SK-N-SH (cell line): ENCODE data around the gene STX11. TPM values are rescaled to one million over a fixed set of nuclear protein-coding genes. Genes with fewer than 3 reads are reported as not detected.

ENCODE experiments used
- CTCF ChIA-PET: fragments of 300-600, 350-600 bp; formaldehyde crosslinking; extraction: SDS; loops from one replicate; lab custom pipeline; 2021; lab: Yijun Ruan, JAX
- POLR2A ChIA-PET: fragments of 350-600 bp; sonication (Branson Sonifier 250); formaldehyde crosslinking; extraction: SDS; loops from one replicate; lab custom pipeline; 2020; ENCODE audit warnings: antibody characterized with exemption, inconsistent platforms; lab: Yijun Ruan, JAX
- DNase-seq: peaks from one replicate; pipeline ENCODE4 v3.0.0; 2012
- H2AFZ ChIP-seq: fragments of 200-600 bp; sonication (generic); 2 replicates; pipeline ENCODE4 v1.8.1; 2016; ENCODE audit warnings: antibody characterized with exemption, mild to moderate bottlenecking, low read depth
- H3F3A ChIP-seq: fragments of 200-600 bp; sonication (generic); replicated peaks from 2 replicates; pipeline ENCODE3; 2016; ENCODE audit warnings: antibody characterized with exemption, mild to moderate bottlenecking; ENCODE audit not compliant: insufficient read depth
- H3K27ac ChIP-seq, 2 experiments: fragments of 200-500 bp in 1 of 2; fragments of 200-600 bp in 1 of 2; sonication (Bioruptor generic) in 1 of 2; sonication (generic), shearing (Covaris generic) in 1 of 2; 2 replicates each; pipeline versions ENCODE4 v1.5.1 to v1.6.1; 2014 to 2016; ENCODE audit warnings: low read depth in 2 of 2, inconsistent platforms in 1 of 2, low read length in 1 of 2, mild to moderate bottlenecking in 1 of 2, mixed read lengths in 1 of 2
- H3K27me3 ChIP-seq: fragments of 200-600 bp; sonication (generic), shearing (Covaris generic); 2 replicates; pipeline ENCODE4 v1.6.1; 2016; ENCODE audit warnings: mixed run types; ENCODE audit not compliant: insufficient read depth
- H3K36me3 ChIP-seq, 2 experiments: fragments of 200-500 bp in 1 of 2; fragments of 200-600 bp in 1 of 2; sonication (Bioruptor generic) in 1 of 2; sonication (generic) in 1 of 2; replicated peaks in 1 of 2; 2 replicates each; pipeline versions ENCODE3 to v1.5.1; 2014 to 2016; ENCODE audit warnings: low read length in 1 of 2, mild to moderate bottlenecking in 1 of 2; ENCODE audit not compliant: insufficient read depth in 2 of 2, control insufficient read depth in 1 of 2
- H3K4me1 ChIP-seq, 2 experiments: fragments of 200-500 bp in 1 of 2; fragments of 200-600 bp in 1 of 2; sonication (Bioruptor generic) in 1 of 2; sonication (generic), shearing (Covaris generic) in 1 of 2; 2 replicates each; pipeline versions ENCODE4 v1.5.1 to v1.6.1; 2014 to 2016; ENCODE audit warnings: low read depth in 1 of 2, low read length in 1 of 2, mixed run types in 1 of 2; ENCODE audit not compliant: insufficient read depth in 2 of 2, control insufficient read depth in 1 of 2
- H3K4me2 ChIP-seq: fragments of 200-600 bp; sonication (generic), shearing (Covaris generic); 2 replicates; pipeline ENCODE4 v1.6.1; 2017; ENCODE audit warnings: mixed run types
- H3K4me3 ChIP-seq, 2 experiments: fragments of 200-500 bp in 1 of 2; fragments of 200-600 bp in 1 of 2; sonication (Bioruptor generic) in 1 of 2; sonication (generic), shearing (Covaris generic) in 1 of 2; 2 replicates each; pipeline versions ENCODE4 v1.5.1 to v1.8.1; 2014 to 2016; ENCODE audit warnings: low read depth in 2 of 2, inconsistent platforms in 1 of 2, low read length in 1 of 2, mild to moderate bottlenecking in 1 of 2, mixed read lengths in 1 of 2, moderate library complexity in 1 of 2
- H3K79me2 ChIP-seq: fragments of 200-600 bp; sonication (generic); 2 replicates; pipeline ENCODE4 v1.8.1; 2017; ENCODE audit warnings: mild to moderate bottlenecking; ENCODE audit not compliant: insufficient read depth
- H3K9ac ChIP-seq: fragments of 200-600 bp; sonication (generic); 2 replicates; pipeline ENCODE4 v1.6.1; 2017; ENCODE audit warnings: mixed run types
- H3K9me2 ChIP-seq: fragments of 200-600 bp; sonication (generic); 2 replicates; pipeline ENCODE4 v1.6.1; 2017; ENCODE audit warnings: mixed run types
- H3K9me3 ChIP-seq: fragments of 200-600 bp; sonication (generic); 2 replicates; pipeline ENCODE4 v1.6.1; 2017; ENCODE audit warnings: mixed run types, mild to moderate bottlenecking, moderate library complexity
- H4K20me1 ChIP-seq: fragments of 200-600 bp; sonication (generic); 2 replicates; pipeline ENCODE4 v1.6.1; 2017; ENCODE audit warnings: mild to moderate bottlenecking, mixed run types; ENCODE audit not compliant: insufficient read depth
- CHD2 ChIP-seq: fragments of 150-350 bp; IDR thresholded peaks from 2 replicates; pipeline ENCODE4 v1.6.1; 2018; ENCODE audit warnings: low read length; ENCODE audit not compliant: partially characterized antibody
- EP300 ChIP-seq, 2 experiments: IDR thresholded peaks; 2 replicates each; pipeline versions ENCODE4 v1.4.0 to v1.6.1; 2012; ENCODE audit warnings: borderline replicate concordance in 1 of 2, low read depth in 1 of 2, low read length in 1 of 2
- FOSL2 ChIP-seq: IDR thresholded peaks from 2 replicates; pipeline ENCODE4 v1.4.0; 2012; ENCODE audit warnings: low read depth, mild to moderate bottlenecking, moderate library complexity, borderline replicate concordance
- MEF2A ChIP-seq: IDR thresholded peaks from 2 replicates; pipeline ENCODE4 v1.4.0; 2012; ENCODE audit warnings: low read depth, borderline replicate concordance
- MXI1 ChIP-seq: IDR thresholded peaks from 2 replicates; pipeline ENCODE4 v1.6.1; 2012; ENCODE audit warnings: mild to moderate bottlenecking, low read depth, low read length, improper control_type of control experiment
- NFIC ChIP-seq: IDR thresholded peaks from 2 replicates; pipeline ENCODE4 v1.4.0; 2012; ENCODE audit warnings: borderline replicate concordance
- RAD21 ChIP-seq: IDR thresholded peaks from 2 replicates; pipeline ENCODE4 v1.6.1; 2012; ENCODE audit warnings: mild to moderate bottlenecking, low read length
- RFX5 ChIP-seq: IDR thresholded peaks from 2 replicates; pipeline ENCODE4 v1.6.1; 2012; ENCODE audit warnings: mild to moderate bottlenecking, improper control_type of control experiment, low read length
- RXRA ChIP-seq: IDR thresholded peaks from 2 replicates; pipeline ENCODE4 v1.4.0; 2012; ENCODE audit warnings: low read depth, mild to moderate bottlenecking, borderline replicate concordance
- SIN3A ChIP-seq: IDR thresholded peaks from 2 replicates; pipeline ENCODE4 v1.6.1; 2012; ENCODE audit warnings: low read depth, mild to moderate bottlenecking, low read length, moderate library complexity, borderline replicate concordance
- TCF12 ChIP-seq: IDR thresholded peaks from 2 replicates; pipeline ENCODE4 v1.4.0; 2012
- WGBS: methylation state at CpG from one replicate; pipeline ENCODE4 v1.1.6; 2017; ENCODE audit warnings: low lambda C conversion rate; 5-methylcytosine and 5-hydroxymethylcytosine counted together
- polyA plus RNA-seq, 3 experiments: library from polyadenylated mRNA; depleted of rRNA; stranded (reverse); fragments of >200 nt; gene quantifications; 2 replicates each; pipeline ENCODE4 v1.2.3, GENCODE V29; 2012
- TF ChIP-seq, protein P1 (sequence below): IDR thresholded peaks from 2 replicates; pipeline ENCODE4 v1.4.0; 2012; ENCODE audit warnings: low read depth
- TF ChIP-seq, protein P2 (sequence below): IDR thresholded peaks from 2 replicates; pipeline ENCODE4 v1.6.1; 2012; ENCODE audit warnings: mild to moderate bottlenecking, low read depth, low read length, moderate library complexity
- TF ChIP-seq, protein P3 (sequence below): fragments of 150-350 bp; IDR thresholded peaks from 2 replicates; pipeline ENCODE4 v1.6.1; 2017; ENCODE audit warnings: antibody characterized with exemption, low read length, low read depth, borderline replicate concordance

Gene STX11
- polyA plus RNA-seq, 1 of the 3 experiments (the other 2 are of a cell fraction): 0.15 TPM

DNA sequence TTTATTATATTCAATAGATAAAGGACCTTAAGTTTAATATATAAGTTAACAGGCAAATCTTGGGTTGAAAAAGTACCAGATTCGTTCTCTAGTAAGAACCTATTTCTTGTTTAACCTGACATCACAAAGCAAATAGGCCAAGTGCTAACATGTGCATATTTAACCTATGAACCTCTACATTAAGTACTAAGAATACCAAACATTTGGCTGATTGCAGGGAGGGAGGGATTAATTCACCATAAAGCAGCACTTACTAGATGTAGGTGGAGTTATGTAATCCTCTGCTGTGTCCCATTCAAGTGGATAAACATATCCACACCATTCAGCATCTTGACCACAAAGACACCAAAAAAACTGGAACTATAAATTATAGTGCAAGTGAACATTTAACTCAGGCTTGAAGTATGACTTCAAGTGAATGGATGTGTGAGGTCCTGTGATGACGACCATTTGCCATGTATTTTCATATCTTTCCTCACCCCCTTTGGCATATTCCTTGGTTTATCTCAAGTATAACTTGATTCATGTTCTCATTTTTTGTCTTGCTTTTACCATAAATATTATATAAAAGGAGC lies 10.2 kb downstream of the STX11 start:
- H3K36me3 ChIP-seq: no peaks in the 10 kb centered on the region
- TF ChIP-seq RFX5 (no peak), CHD2 (no peak), TCF12 (no peak), NFIC (no peak), SIN3A (no peak), MXI1 (no peak), RAD21 (no peak), MEF2A (no peak)
- TF ChIP-seq, protein P1, sequence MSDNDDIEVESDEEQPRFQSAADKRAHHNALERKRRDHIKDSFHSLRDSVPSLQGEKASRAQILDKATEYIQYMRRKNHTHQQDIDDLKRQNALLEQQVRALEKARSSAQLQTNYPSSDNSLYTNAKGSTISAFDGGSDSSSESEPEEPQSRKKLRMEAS: no peak
- TF ChIP-seq, protein P2, sequence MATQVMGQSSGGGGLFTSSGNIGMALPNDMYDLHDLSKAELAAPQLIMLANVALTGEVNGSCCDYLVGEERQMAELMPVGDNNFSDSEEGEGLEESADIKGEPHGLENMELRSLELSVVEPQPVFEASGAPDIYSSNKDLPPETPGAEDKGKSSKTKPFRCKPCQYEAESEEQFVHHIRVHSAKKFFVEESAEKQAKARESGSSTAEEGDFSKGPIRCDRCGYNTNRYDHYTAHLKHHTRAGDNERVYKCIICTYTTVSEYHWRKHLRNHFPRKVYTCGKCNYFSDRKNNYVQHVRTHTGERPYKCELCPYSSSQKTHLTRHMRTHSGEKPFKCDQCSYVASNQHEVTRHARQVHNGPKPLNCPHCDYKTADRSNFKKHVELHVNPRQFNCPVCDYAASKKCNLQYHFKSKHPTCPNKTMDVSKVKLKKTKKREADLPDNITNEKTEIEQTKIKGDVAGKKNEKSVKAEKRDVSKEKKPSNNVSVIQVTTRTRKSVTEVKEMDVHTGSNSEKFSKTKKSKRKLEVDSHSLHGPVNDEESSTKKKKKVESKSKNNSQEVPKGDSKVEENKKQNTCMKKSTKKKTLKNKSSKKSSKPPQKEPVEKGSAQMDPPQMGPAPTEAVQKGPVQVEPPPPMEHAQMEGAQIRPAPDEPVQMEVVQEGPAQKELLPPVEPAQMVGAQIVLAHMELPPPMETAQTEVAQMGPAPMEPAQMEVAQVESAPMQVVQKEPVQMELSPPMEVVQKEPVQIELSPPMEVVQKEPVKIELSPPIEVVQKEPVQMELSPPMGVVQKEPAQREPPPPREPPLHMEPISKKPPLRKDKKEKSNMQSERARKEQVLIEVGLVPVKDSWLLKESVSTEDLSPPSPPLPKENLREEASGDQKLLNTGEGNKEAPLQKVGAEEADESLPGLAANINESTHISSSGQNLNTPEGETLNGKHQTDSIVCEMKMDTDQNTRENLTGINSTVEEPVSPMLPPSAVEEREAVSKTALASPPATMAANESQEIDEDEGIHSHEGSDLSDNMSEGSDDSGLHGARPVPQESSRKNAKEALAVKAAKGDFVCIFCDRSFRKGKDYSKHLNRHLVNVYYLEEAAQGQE: no peak
- TF ChIP-seq, protein P3, sequence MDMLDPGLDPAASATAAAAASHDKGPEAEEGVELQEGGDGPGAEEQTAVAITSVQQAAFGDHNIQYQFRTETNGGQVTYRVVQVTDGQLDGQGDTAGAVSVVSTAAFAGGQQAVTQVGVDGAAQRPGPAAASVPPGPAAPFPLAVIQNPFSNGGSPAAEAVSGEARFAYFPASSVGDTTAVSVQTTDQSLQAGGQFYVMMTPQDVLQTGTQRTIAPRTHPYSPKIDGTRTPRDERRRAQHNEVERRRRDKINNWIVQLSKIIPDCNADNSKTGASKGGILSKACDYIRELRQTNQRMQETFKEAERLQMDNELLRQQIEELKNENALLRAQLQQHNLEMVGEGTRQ: no peak
- TF ChIP-seq, all 33 proteins: peak for 0
- H3K9me2 ChIP-seq: no peaks in the 10 kb centered on the region
- no peaks in the 10 kb centered on the region for H3K79me2 ChIP-seq
- peaks cover 0 to 7% of the 10 kb centered on the region in 2 experiments; a peak in 1 of 4 replicates for H3K4me1 ChIP-seq
- H3K9me3 ChIP-seq: no peaks in the 10 kb centered on the region
- WGBS: 10% methylated on average over 2 of the region's 2 CpGs
- no peaks in the 10 kb centered on the region for H3K27me3 ChIP-seq
- no peaks in the 10 kb centered on the region for H4K20me1 ChIP-seq
- H3K4me3 ChIP-seq: no peak overlapping the region
- no peak overlapping the region for H3K9ac ChIP-seq
- DNase-seq: no peak
- no peak overlapping the region for H3K27ac ChIP-seq
- H3K4me2 ChIP-seq: no peak overlapping the region
- CTCF ChIA-PET: interaction anchor here (1.4 kb wide), 1 partner anchor 54 kb away, joined by 3 read pairs; no protein-coding TSS in a partner anchor
- H2AFZ ChIP-seq: no peak overlapping the region
- POLR2A ChIA-PET: no interaction called here
- no peaks in the 10 kb centered on the region for H3F3A ChIP-seq

DNA sequence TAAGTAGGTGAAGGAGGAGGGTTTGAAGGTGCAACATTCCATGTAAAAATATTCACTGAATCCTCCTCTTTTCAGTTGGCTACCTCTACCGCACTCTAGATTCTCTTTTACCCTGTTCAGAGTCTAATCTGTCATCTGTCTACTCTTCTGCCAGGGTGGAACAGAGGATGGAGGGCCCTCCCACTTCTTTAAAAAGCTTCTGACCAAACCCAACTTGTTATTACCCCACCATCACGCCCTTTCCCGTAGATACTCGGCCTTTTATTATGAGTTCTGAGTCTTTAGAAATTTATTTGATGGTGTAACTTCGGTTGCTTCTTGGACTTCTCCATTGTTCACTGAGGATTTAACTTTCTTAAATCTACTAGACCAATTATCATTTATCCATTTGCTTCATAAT lies 11.7 kb downstream of the STX11 start:
- WGBS: 14% methylated on average over 5 of the region's 5 CpGs
- Histone ChIP-seq H3K36me3 (no peaks in the 10 kb centered on the region), H3K4me2 (no peak overlapping the region), H4K20me1 (no peaks in the 10 kb centered on the region), H3K9me2 (no peaks in the 10 kb centered on the region), H3K9ac (no peak overlapping the region), H3K27me3 (no peaks in the 10 kb centered on the region), H3K4me1 (peaks cover 0 to 7% of the 10 kb centered on the region in 2 experiments; a peak in 1 of 4 replicates), H3K79me2 (no peaks in the 10 kb centered on the region), H3K27ac (no peak overlapping the region), H2AFZ (no peak overlapping the region), H3K4me3 (no peak overlapping the region), H3K9me3 (no peaks in the 10 kb centered on the region), H3F3A (no peaks in the 10 kb centered on the region)
- DNase-seq: no peak
- ChIA-PET CTCF (no interaction called here), POLR2A (no interaction called here)
- TF ChIP-seq, protein P3: no peak
- no peak for TF ChIP-seq RXRA
- TF ChIP-seq FOSL2: no peak
- no peak for TF ChIP-seq EP300 (IDR thresholded peaks at IDR 0.05; ENCODE audit: borderline replicate concordance in 1 of 2, low read depth in 1 of 2, low read length in 1 of 2)
- TF ChIP-seq, protein P1: no peak
- TF ChIP-seq CHD2: no peak
